Nephron (organoid): Measurements from ENCODE around the gene TBX5.

Experiments used
- H3K27ac Mint-ChIP-seq, 3 experiments: 2 replicates each; pipeline ENCODE4 v1.8.0; 2020; ENCODE audit warnings: mixed read lengths in 3 of 3, mild to moderate bottlenecking in 2 of 3, moderate library complexity in 1 of 3
- H3K27me3 Mint-ChIP-seq: 2 replicates; pipeline ENCODE4 v1.8.0; 2021; ENCODE audit warnings: low read depth, mild to moderate bottlenecking, moderate library complexity, mixed read lengths
- H3K36me3 Mint-ChIP-seq: 2 replicates; pipeline ENCODE4 v1.8.0; 2020; ENCODE audit warnings: low read depth, mixed read lengths
- H3K4me1 Mint-ChIP-seq: 2 replicates; pipeline ENCODE4 v1.8.0; 2020; ENCODE audit warnings: mixed read lengths
- H3K4me3 Mint-ChIP-seq, 3 experiments: 2 replicates each; pipeline ENCODE4 v1.8.0; 2020; ENCODE audit warnings: mild to moderate bottlenecking in 3 of 3, mixed read lengths in 3 of 3, moderate library complexity in 2 of 3
- H3K9me3 Mint-ChIP-seq: 2 replicates; pipeline ENCODE4 v1.8.0; 2020; ENCODE audit warnings: mixed read lengths
- TF ChIP-seq, protein P1 (sequence below), 3 experiments: fragments of 200-600 bp; sonication (generic); IDR thresholded peaks; one replicate each; pipeline ENCODE4 v1.5.0; 2021; ENCODE audit warnings: antibody characterized with exemption in 3 of 3; ENCODE audit not compliant: unreplicated experiment in 3 of 3

Gene TBX5

DNA sequence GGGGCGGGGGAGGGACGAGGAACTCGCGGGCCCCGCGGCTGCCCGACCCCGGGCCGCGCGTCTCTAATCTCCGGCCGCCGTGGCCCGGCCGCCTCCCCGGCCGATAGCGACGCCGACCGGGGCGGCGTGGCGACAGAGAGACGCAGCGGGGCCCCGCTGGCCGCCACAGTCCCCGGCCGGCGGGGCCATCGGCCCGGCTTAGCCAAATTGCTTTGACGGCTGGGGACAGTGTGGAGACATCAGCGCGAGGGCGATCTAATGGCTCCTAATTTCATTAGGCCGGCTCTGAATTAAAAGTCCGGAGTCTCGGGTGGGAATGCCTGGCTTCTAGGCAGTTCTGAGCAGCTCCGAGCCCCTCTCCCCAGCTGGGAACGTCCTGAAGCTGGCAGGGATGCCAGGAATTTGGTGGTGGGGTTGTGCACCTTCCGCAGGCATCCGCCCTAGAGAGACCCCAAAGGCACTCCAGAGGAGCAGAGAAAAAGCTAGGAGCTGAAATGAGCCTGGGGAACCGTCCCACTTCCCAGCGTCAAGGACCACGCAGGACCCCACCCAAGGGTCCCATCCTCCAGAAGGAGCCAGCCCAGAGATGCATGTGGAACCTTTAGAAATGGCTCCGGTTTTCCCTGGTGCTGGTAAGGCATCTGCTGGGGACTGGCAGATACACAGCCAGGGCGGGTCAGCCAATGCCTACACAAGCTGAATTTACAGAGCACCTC lies 9.6 kb downstream of the TBX5 start:
- Mint-ChIP-seq H3K9me3 (no peaks in the 10 kb centered on the region), H3K27me3 (peaks cover 100% of the 10 kb centered on the region), H3K27ac (no peak overlapping the region)

GRCh38 chr12:114395755-114396152 lies 10.2 kb downstream of the TBX5 start:
- Mint-ChIP-seq H3K4me1 (peaks cover under 1% of the 10 kb centered on the region), H3K27ac (no peak overlapping the region), H3K9me3 (no peaks in the 10 kb centered on the region), H3K4me3 (no peak overlapping the region), H3K27me3 (peaks cover 100% of the 10 kb centered on the region), H3K36me3 (no peaks in the 10 kb centered on the region)
- TF ChIP-seq, protein P1, sequence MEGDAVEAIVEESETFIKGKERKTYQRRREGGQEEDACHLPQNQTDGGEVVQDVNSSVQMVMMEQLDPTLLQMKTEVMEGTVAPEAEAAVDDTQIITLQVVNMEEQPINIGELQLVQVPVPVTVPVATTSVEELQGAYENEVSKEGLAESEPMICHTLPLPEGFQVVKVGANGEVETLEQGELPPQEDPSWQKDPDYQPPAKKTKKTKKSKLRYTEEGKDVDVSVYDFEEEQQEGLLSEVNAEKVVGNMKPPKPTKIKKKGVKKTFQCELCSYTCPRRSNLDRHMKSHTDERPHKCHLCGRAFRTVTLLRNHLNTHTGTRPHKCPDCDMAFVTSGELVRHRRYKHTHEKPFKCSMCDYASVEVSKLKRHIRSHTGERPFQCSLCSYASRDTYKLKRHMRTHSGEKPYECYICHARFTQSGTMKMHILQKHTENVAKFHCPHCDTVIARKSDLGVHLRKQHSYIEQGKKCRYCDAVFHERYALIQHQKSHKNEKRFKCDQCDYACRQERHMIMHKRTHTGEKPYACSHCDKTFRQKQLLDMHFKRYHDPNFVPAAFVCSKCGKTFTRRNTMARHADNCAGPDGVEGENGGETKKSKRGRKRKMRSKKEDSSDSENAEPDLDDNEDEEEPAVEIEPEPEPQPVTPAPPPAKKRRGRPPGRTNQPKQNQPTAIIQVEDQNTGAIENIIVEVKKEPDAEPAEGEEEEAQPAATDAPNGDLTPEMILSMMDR (IDR thresholded peaks at IDR 0.05; ENCODE audit: unreplicated experiment in 3 of 3): no peak

More for the DNA sequence above, 9.6 kb downstream of the TBX5 start:
- TF ChIP-seq, protein P1 (IDR thresholded peaks at IDR 0.05; ENCODE audit: unreplicated experiment in 3 of 3): no peak
- no peaks in the 10 kb centered on the region for H3K36me3 Mint-ChIP-seq
- no peak overlapping the region for H3K4me3 Mint-ChIP-seq
- peaks cover 4% of the 10 kb centered on the region for H3K4me1 Mint-ChIP-seq

- no peak overlapping the region for H3K27ac Mint-ChIP-seq
- TF ChIP-seq, protein P1 (IDR thresholded peaks at IDR 0.05; ENCODE audit: unreplicated experiment in 3 of 3): no peak
- no peak overlapping the region for H3K4me3 Mint-ChIP-seq
- peaks cover 100% of the 10 kb centered on the region for H3K27me3 Mint-ChIP-seq
- H3K36me3 Mint-ChIP-seq: no peaks in the 10 kb centered on the region
- H3K4me1 Mint-ChIP-seq: no peaks in the 10 kb centered on the region
- no peaks in the 10 kb centered on the region for H3K9me3 Mint-ChIP-seq
These were observed 10.7 kb downstream of the TBX5 start for GRCh38 chr12:114395233-114395632.

DNA sequence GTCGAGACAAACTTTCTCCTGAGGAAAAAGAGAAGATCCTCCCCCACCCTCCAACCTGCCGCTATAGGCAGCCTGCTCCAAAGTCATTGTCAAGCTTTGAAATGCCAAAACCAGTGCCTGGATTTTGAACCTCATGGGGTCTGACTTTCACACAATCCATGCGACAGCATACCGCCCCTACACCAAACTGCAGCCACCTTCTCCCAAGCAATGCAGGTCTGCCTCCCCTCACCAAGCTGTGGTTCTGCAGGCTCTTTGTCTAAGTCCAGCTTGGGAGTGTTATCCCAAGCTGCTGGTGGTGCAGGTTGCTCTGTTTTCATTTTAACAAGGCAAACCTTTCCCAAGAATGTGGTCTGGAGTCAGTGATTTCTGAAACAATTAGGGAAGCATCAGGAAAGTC lies 12.4 kb downstream of the TBX5 start:
- TF ChIP-seq, protein P1 (IDR thresholded peaks at IDR 0.05; ENCODE audit: unreplicated experiment in 3 of 3): no peak
- Mint-ChIP-seq H3K4me3 (no peak overlapping the region), H3K36me3 (no peaks in the 10 kb centered on the region), H3K4me1 (no peaks in the 10 kb centered on the region), H3K27me3 (peaks cover 100% of the 10 kb centered on the region), H3K9me3 (no peaks in the 10 kb centered on the region), H3K27ac (no peak overlapping the region)

GRCh38 chr12:114392909-114393308 lies 13.0 kb downstream of the TBX5 start:
- no peaks in the 10 kb centered on the region for H3K9me3 Mint-ChIP-seq
- H3K4me3 Mint-ChIP-seq: no peak overlapping the region
- H3K27me3 Mint-ChIP-seq: peaks cover 97% of the 10 kb centered on the region
- H3K4me1 Mint-ChIP-seq: no peaks in the 10 kb centered on the region
- H3K27ac Mint-ChIP-seq: no peak overlapping the region
- TF ChIP-seq, protein P1 (IDR thresholded peaks at IDR 0.05; ENCODE audit: unreplicated experiment in 3 of 3): no peak
- H3K36me3 Mint-ChIP-seq: no peaks in the 10 kb centered on the region

- no peak overlapping the region for H3K4me3 Mint-ChIP-seq
- H3K27ac Mint-ChIP-seq: no peak overlapping the region
- H3K9me3 Mint-ChIP-seq: no peaks in the 10 kb centered on the region
- no peaks in the 10 kb centered on the region for H3K4me1 Mint-ChIP-seq
- no peaks in the 10 kb centered on the region for H3K36me3 Mint-ChIP-seq
- H3K27me3 Mint-ChIP-seq: peaks cover 93% of the 10 kb centered on the region
- TF ChIP-seq, protein P1 (IDR thresholded peaks at IDR 0.05; ENCODE audit: unreplicated experiment in 3 of 3): no peak
These were observed 14.9 kb downstream of the TBX5 start for GRCh38 chr12:114391088-114391487.
